HepG2 (cell line): ENCODE data around the gene ANKRD10. TPM values are rescaled to one million over a fixed set of nuclear protein-coding genes. Genes with fewer than 3 reads are reported as not detected.

Experiments
- AFF4 ChIP-seq: sonication (generic); formaldehyde crosslinking; IDR thresholded peaks from 2 replicates; pipeline ENCODE4 v1.4.0; 2020; ENCODE audit warnings: missing genetic modification reagents
- GLMP ChIP-seq: sonication (generic); formaldehyde crosslinking; IDR thresholded peaks from 2 replicates; pipeline ENCODE4 v1.9.0; 2021; ENCODE audit warnings: missing genetic modification reagents, mild to moderate bottlenecking, borderline replicate concordance
- HNRNPH1 ChIP-seq: fragments of 200-400 bp; formaldehyde crosslinking; optimal IDR thresholded peaks from 2 replicates; pipeline ENCODE3; 2017; ENCODE audit warnings: mild to moderate bottlenecking, low read depth, low read length
- KMT2B ChIP-seq: IDR thresholded peaks from 2 replicates; pipeline ENCODE4 v1.6.1; 2016; ENCODE audit warnings: missing genetic modification reagents, missing compliant biosample characterization
- MXD1 ChIP-seq: sonication (generic); formaldehyde crosslinking; IDR thresholded peaks from 2 replicates; pipeline ENCODE4 v1.4.0; 2020; ENCODE audit warnings: mild to moderate bottlenecking, missing genetic modification reagents
- RARG ChIP-seq: sonication (generic); formaldehyde crosslinking; IDR thresholded peaks from 2 replicates; pipeline ENCODE4 v1.4.0; 2020; ENCODE audit warnings: low read depth, mild to moderate bottlenecking, missing genetic modification reagents
- RBFOX2 ChIP-seq: fragments of 200-400 bp; formaldehyde crosslinking; IDR thresholded peaks from 2 replicates; pipeline ENCODE4 v1.6.1; 2017; ENCODE audit warnings: low read depth, mild to moderate bottlenecking, low read length
- SMAD3 ChIP-seq: sonication (generic); formaldehyde crosslinking; IDR thresholded peaks from 2 replicates; pipeline ENCODE4 v1.4.0; 2020; ENCODE audit warnings: missing genetic modification reagents
- SMARCC2 ChIP-seq: fragments of 450-650 bp; IDR thresholded peaks from 2 replicates; pipeline ENCODE4 v1.6.1; 2017; ENCODE audit warnings: antibody characterized with exemption, mild to moderate bottlenecking
- ZNF20 ChIP-seq: sonication (generic); formaldehyde crosslinking; IDR thresholded peaks from 2 replicates; pipeline ENCODE4 v1.4.0; 2020; ENCODE audit warnings: mild to moderate bottlenecking, moderate library complexity, missing genetic modification reagents
- ZNF251 ChIP-seq: sonication (generic); formaldehyde crosslinking; IDR thresholded peaks from 2 replicates; pipeline ENCODE4 v1.9.0; 2021; ENCODE audit warnings: mild to moderate bottlenecking, missing genetic modification reagents
- ZNF414 ChIP-seq: sonication (generic); formaldehyde crosslinking; IDR thresholded peaks from 2 replicates; pipeline ENCODE4 v1.5.0; 2020; ENCODE audit warnings: missing genetic modification reagents
- ZNF567 ChIP-seq: sonication (generic); formaldehyde crosslinking; IDR thresholded peaks from 2 replicates; pipeline ENCODE4 v1.8.1; 2023; ENCODE audit warnings: mild to moderate bottlenecking, missing genetic modification reagents, borderline replicate concordance
- ZNF576 ChIP-seq: sonication (generic); formaldehyde crosslinking; IDR thresholded peaks from 2 replicates; pipeline ENCODE4 v1.4.0; 2020; ENCODE audit warnings: mild to moderate bottlenecking, missing genetic modification reagents
- ZNF646 ChIP-seq: sonication (generic); formaldehyde crosslinking; IDR thresholded peaks from 2 replicates; pipeline ENCODE4 v1.9.0; 2021; ENCODE audit warnings: mild to moderate bottlenecking, missing genetic modification reagents
- ZNF776 ChIP-seq: sonication (generic); formaldehyde crosslinking; IDR thresholded peaks from 2 replicates; pipeline ENCODE4 v1.4.0; 2020; ENCODE audit warnings: mild to moderate bottlenecking, missing genetic modification reagents
- polyA plus RNA-seq, 8 experiments: library from polyadenylated mRNA; depleted of rRNA in 3 of 8; stranded (reverse) in 7 of 8; unstranded in 1 of 8; fragments of >200 nt; fragmentation: Illumina TruSeq in 4 of 8; extraction: Trizol in 4 of 8; gene quantifications; 2 replicates each; pipeline versions ENCODE4 v1.2.1 to v1.2.3, GENCODE V29; 2011 to 2016; ENCODE audit warnings: low read depth in 4 of 8, missing spikeins in 1 of 8, mixed read lengths in 1 of 8; ENCODE audit not compliant: insufficient read depth in 1 of 8
- total RNA-seq, 5 experiments: library from RNA; depleted of rRNA; stranded (reverse); fragments of >200 nt; fragmentation: Illumina TruSeq; extraction: Trizol; gene quantifications; 2 replicates each; pipeline ENCODE4 v1.2.3, GENCODE V29; 2016; ENCODE audit warnings: low read depth in 1 of 5

ANKRD10 gene
- total and polyA plus RNA-seq, 2 of the 13 experiments (the other 11 are each of a cell fraction or from before 2014, with no cell fraction given): 108 to 115 TPM

- TF ChIP-seq HNRNPH1: peak; percentile 46
- no peak for TF ChIP-seq GLMP (CRISPR knock-in tag)
- TF ChIP-seq RARG: no peak
- TF ChIP-seq SMAD3 (CRISPR knock-in tag): no peak
- TF ChIP-seq ZNF251: no peak
- no peak for TF ChIP-seq ZNF567 (CRISPR knock-in tag)
- 0 out of 2 replicates have a peak, but pooled peaks have one; percentile 35 for TF ChIP-seq ZNF414 (CRISPR knock-in tag)
- TF ChIP-seq KMT2B (CRISPR knock-in tag): no peak
- TF ChIP-seq ZNF646 (CRISPR knock-in tag): no peak
- peak; percentile 86 for TF ChIP-seq RBFOX2
- TF ChIP-seq ZNF576: no peak
- TF ChIP-seq ZNF20 (CRISPR knock-in tag): no peak
- TF ChIP-seq ZNF776 (CRISPR knock-in tag): no peak
- TF ChIP-seq SMARCC2: no peak
- no peak; the same call in 1 of the 2 replicates for TF ChIP-seq AFF4 (CRISPR knock-in tag)
- peak; percentile 49; the same call in 1 of the 2 replicates for TF ChIP-seq MXD1 (CRISPR knock-in tag)
Observed at GRCh38 chr13:110915057-110915873, at the start of gene ANKRD10 (continued).
